Neuron (in vitro differentiated cells): ENCODE results near the gene CYP2C19.
"Not testable (repeated sequence)": the region's sequence is repeated elsewhere in the genome, so short reads cannot be mapped to it uniquely, and the experiment has no call there.

Source experiments
- H2AFZ ChIP-seq: one replicate; pipeline ENCODE4 v1.6.1; 2013; ENCODE audit warnings: low read depth, mild to moderate bottlenecking, inconsistent platforms, low read length, moderate library complexity
- H3K27me3 ChIP-seq: one replicate; pipeline ENCODE4 v1.6.1; 2013; ENCODE audit warnings: low read length; ENCODE audit not compliant: insufficient read depth
- H3K36me3 ChIP-seq: one replicate; pipeline ENCODE4 v1.6.1; 2013; ENCODE audit warnings: low read length; ENCODE audit not compliant: insufficient read depth
- H3K4me1 ChIP-seq: one replicate; pipeline ENCODE4 v1.6.1; 2013; ENCODE audit warnings: low read length; ENCODE audit not compliant: insufficient read depth
- H3K4me3 ChIP-seq: 2 replicates; pipeline ENCODE4 v1.5.1; 2013; ENCODE audit warnings: mild to moderate bottlenecking, low read length, moderate library complexity
- H3K9me3 ChIP-seq: one replicate; pipeline ENCODE4 v1.6.1; 2013; ENCODE audit warnings: low read length

Gene CYP2C19

DNA sequence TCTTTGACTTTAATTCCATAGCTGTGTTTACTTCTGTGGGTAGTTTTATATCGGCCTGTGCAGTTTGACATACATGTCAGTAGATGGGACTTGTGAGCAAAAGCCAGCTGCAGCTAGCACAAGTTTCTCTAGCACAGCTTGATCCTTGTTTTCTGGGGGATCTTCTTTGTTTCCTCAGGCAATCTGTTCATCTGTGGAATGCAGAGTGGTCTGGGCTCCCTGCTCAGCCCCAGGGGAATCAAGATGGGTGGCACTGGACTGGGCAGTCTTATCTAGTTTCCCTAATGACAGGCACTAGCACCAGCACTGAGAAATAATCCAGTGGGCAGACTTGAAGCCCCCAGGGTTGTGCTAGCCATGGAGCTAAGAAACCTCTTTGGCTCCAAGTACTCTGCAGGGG, 40.8 kb downstream of the CYP2C19 start:
- H3K9me3 ChIP-seq = no peaks in the 10 kb centered on the region
- H3K4me1 ChIP-seq = no peaks in the 10 kb centered on the region
- no peaks in the 10 kb centered on the region for H3K27me3 ChIP-seq
- H3K4me3 ChIP-seq = no peak overlapping the region
- no peak overlapping the region for H2AFZ ChIP-seq
- H3K36me3 ChIP-seq = no peaks in the 10 kb centered on the region

- not testable (repeated sequence) for H3K27me3 ChIP-seq, H3K9me3 ChIP-seq, H3K4me3 ChIP-seq, H3K4me1 ChIP-seq, H3K36me3 ChIP-seq, H2AFZ ChIP-seq
These were observed 67.5 kb downstream of the CYP2C19 start for GRCh38 chr10:94830025-94830424.

GRCh38 chr10:94846204-94846603, 83.7 kb downstream of the CYP2C19 start:
- H2AFZ ChIP-seq = no peak overlapping the region
- H3K9me3 ChIP-seq = no peaks in the 10 kb centered on the region
- no peaks in the 10 kb centered on the region for H3K4me1 ChIP-seq
- H3K27me3 ChIP-seq = no peaks in the 10 kb centered on the region
- no peak overlapping the region for H3K4me3 ChIP-seq
- no peaks in the 10 kb centered on the region for H3K36me3 ChIP-seq

DNA sequence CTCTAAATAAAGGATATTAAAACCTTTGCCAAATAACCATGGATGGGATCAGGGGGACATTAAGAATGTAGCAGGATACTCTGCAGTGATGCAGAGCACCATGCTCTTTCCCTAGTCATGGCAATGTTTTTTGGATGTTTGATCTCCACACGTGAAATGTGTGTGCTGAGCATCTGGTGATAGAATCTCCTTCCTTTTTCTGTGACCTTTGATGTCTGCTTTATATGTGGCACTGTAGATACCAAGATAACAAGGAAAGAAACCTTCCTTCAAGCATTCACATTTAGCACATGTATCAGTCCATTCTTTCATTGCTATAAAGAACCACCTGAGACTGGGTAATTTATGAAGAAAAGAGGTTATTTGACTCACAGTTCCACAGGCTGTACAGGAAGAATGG, 88.3 kb downstream of the CYP2C19 start:
- no peaks in the 10 kb centered on the region for H3K9me3 ChIP-seq
- H3K36me3 ChIP-seq = no peaks in the 10 kb centered on the region
- no peaks in the 10 kb centered on the region for H3K4me1 ChIP-seq
- no peak overlapping the region for H3K4me3 ChIP-seq
- H3K27me3 ChIP-seq = no peaks in the 10 kb centered on the region
- H2AFZ ChIP-seq = no peak overlapping the region

DNA sequence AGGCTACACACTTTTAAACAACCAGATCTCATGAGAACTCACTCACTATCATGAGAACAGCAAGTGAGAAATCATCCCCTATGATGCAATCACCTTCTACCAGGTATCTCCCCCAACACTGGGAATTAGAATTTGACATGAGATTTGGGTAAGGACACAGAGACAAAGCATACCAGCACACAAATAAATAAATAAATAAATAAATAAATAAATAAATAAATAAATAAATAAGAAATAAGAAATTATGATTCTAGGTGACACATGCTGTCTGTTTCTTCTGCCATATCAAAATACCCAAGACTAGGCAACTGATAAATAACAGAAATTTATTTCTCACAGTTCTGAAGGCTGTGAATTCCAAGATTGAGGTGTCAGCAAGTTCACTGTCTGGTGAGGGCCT, 88.8 kb downstream of the CYP2C19 start:
- no peaks in the 10 kb centered on the region for H3K4me1 ChIP-seq
- H3K36me3 ChIP-seq = no peaks in the 10 kb centered on the region
- H2AFZ ChIP-seq = no peak overlapping the region
- H3K4me3 ChIP-seq = no peak overlapping the region
- no peaks in the 10 kb centered on the region for H3K27me3 ChIP-seq
- no peaks in the 10 kb centered on the region for H3K9me3 ChIP-seq

DNA sequence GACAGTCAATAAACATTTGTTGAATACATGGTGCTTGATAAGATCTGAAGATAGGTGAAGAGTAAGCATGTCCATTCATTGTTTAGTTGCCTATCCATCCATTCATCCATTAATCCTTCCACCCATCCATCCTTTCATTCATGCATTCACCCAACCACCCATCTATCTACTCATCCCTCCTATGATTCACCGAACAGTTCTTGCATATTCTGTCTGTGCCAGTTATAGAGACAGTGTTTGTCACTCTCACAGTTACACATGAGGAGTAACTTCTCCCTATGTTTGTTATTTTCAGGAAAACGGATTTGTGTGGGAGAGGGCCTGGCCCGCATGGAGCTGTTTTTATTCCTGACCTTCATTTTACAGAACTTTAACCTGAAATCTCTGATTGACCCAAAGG, 90.0 kb downstream of the CYP2C19 start:
- Histone ChIP-seq H2AFZ (no peak overlapping the region), H3K36me3 (no peaks in the 10 kb centered on the region), H3K4me3 (no peak overlapping the region), H3K4me1 (no peaks in the 10 kb centered on the region), H3K9me3 (no peaks in the 10 kb centered on the region), H3K27me3 (no peaks in the 10 kb centered on the region)

GRCh38 chr10:94853065-94853464, 90.6 kb downstream of the CYP2C19 start:
- Histone ChIP-seq H3K9me3 (no peaks in the 10 kb centered on the region), H3K4me3 (no peak overlapping the region), H3K27me3 (no peaks in the 10 kb centered on the region), H3K36me3 (no peaks in the 10 kb centered on the region), H2AFZ (no peak overlapping the region), H3K4me1 (no peaks in the 10 kb centered on the region)

GRCh38 chr10:94858005-94858404, 95.5 kb downstream of the CYP2C19 start:
- Histone ChIP-seq H3K9me3 (no peaks in the 10 kb centered on the region), H2AFZ (no peak overlapping the region), H3K36me3 (no peaks in the 10 kb centered on the region), H3K4me1 (no peaks in the 10 kb centered on the region), H3K27me3 (no peaks in the 10 kb centered on the region), H3K4me3 (no peak overlapping the region)

DNA sequence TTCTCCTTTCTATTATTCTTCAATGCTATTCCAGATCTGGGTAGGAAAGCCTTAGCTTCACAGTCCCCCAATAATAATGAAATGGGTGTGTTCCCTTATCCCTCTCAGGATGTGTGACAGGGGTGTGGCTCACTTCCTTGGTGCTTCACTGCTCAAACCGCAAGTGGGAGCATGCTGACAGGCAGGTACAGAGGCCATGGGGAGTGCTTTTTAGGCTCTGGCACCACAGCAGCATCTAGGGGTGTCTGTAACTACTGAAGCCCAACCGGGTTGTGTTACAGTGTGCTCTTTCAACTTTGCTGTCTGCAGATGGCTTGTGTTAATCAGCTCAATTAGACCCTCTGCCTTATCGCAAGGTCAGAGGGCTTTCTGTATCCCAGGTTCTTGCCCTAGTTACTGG, 96.6 kb downstream of the CYP2C19 start:
- H3K27me3 ChIP-seq = no peaks in the 10 kb centered on the region
- H3K9me3 ChIP-seq = no peaks in the 10 kb centered on the region
- H2AFZ ChIP-seq = no peak overlapping the region
- no peaks in the 10 kb centered on the region for H3K4me1 ChIP-seq
- H3K36me3 ChIP-seq = no peaks in the 10 kb centered on the region
- H3K4me3 ChIP-seq = no peak overlapping the region

DNA sequence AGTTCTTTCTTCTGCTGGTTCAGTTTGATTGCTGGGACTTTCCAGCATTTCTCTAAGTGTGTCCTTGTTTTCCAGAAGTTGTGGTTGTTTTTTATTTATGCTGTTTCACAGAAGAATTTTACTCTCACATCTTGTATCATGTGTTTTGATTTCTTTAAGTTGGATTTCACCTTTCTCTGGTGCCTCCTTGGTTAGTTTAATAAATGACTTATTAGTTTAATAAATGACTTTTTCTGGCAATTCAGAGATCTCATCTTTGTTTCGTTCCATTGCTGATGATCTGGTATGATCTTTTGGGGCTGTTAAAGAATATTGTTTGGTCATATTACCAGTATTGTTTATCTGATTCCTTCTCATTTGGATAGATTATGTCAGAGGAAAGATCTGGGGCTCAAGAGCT, 116.2 kb downstream of the CYP2C19 start:
- Histone ChIP-seq H3K4me3 (no peak overlapping the region), H3K36me3 (no peaks in the 10 kb centered on the region), H3K4me1 (no peaks in the 10 kb centered on the region), H3K27me3 (no peaks in the 10 kb centered on the region), H2AFZ (no peak overlapping the region), H3K9me3 (no peaks in the 10 kb centered on the region)

- Histone ChIP-seq H2AFZ (no peak overlapping the region), H3K27me3 (no peaks in the 10 kb centered on the region), H3K36me3 (no peaks in the 10 kb centered on the region), H3K4me3 (no peak overlapping the region), H3K9me3 (no peaks in the 10 kb centered on the region), H3K4me1 (no peaks in the 10 kb centered on the region)
These were observed 116.7 kb downstream of the CYP2C19 start for GRCh38 chr10:94879214-94879613.

- H2AFZ ChIP-seq = no peak overlapping the region
- H3K4me1 ChIP-seq = no peaks in the 10 kb centered on the region
- no peaks in the 10 kb centered on the region for H3K27me3 ChIP-seq
These were observed 126.6 kb downstream of the CYP2C19 start for GRCh38 chr10:94889123-94889522.

DNA sequence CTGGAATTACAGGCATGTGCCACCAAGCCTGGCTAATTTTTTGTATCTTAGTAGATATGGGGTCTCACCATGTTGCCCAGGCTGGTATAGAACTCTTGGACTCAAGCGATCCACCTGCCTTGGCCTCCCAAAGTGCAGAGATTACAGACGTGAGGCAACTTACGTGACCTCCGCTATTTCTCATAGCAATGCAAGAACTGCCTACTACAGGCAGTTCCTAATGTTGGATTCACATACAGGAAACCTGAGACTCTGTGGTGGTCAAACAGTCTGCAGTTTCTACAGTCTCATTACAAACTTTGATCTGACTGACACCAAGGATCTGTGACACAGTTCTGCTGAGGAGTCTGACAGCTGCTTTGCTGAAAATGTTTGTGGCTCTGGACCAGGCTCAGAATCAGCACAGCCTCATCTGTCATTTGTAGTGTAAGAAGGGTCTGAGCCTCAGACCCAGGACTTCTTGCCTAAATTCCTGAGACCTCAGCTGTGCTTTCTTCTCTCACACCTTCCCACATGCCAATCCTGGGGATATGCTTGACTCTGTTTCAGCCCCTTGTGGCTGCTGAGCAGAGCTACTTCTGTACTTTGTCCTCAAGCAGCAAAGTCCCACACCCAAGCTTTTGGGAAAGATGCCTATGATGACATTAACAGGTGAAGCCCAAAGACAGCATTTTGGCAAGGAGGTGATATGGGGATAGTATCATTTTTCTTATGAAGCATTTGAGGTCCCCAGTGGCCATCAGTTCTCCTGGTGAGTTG, 128.0 kb downstream of the CYP2C19 start:
- Histone ChIP-seq H2AFZ (no peak overlapping the region), H3K4me1 (no peaks in the 10 kb centered on the region), H3K4me3 (no peak overlapping the region), H3K27me3 (no peaks in the 10 kb centered on the region), H3K36me3 (no peaks in the 10 kb centered on the region), H3K9me3 (no peaks in the 10 kb centered on the region)

More at GRCh38 chr10:94889123-94889522, 126.6 kb downstream of the CYP2C19 start:
- no peaks in the 10 kb centered on the region for H3K9me3 ChIP-seq
- H3K4me3 ChIP-seq = no peak overlapping the region
- no peaks in the 10 kb centered on the region for H3K36me3 ChIP-seq

DNA sequence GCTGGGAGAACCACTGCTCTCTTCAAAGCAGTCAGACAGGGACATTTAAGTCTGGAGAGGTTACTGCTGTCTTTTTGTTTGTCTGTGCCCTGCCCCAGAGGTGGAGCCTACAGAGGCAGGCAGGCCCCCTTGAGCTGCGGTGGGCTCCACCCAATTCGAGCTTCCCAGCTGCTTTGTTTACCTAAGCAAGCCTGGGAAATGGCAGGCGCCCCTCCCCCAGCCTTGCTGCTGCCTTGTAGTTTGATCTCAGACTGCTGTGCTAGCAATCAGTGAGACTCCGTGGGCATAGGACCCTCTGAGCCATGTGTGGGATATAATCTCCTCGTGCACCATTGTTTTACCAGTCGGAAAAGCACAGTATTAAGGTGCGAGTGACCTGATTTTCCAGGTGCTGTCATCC, 135.9 kb downstream of the CYP2C19 start:
- H3K36me3 ChIP-seq, H3K4me3 ChIP-seq, H3K9me3 ChIP-seq, H3K27me3 ChIP-seq, H3K4me1 ChIP-seq, H2AFZ ChIP-seq: not testable (repeated sequence)
